ENCODE results near the gene JAKMIP2.

DNA sequence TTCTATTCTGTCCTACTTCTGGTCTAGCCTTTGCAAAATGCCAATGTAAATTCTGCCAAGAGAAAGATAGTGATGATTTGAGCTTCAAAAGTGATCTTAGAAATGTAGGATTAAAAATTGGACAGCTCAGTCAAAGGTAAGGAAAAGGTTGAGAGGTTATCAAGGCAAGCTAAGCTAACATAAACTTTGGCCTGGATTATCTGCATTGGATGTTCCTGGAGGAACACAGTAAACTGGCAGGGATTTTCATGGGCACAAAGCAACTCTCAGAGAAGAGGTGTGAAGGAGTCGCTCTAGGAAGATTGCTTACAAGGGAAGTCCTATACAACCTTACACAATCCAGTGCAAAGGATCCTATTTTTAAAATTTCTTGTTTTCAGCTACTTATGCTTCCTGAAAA is 115.2 kb downstream of the JAKMIP2 start:
- TF ChIP-seq POLR2A (IDR thresholded peaks at IDR 0.05) = no peak
- TF ChIP-seq, protein P1, sequence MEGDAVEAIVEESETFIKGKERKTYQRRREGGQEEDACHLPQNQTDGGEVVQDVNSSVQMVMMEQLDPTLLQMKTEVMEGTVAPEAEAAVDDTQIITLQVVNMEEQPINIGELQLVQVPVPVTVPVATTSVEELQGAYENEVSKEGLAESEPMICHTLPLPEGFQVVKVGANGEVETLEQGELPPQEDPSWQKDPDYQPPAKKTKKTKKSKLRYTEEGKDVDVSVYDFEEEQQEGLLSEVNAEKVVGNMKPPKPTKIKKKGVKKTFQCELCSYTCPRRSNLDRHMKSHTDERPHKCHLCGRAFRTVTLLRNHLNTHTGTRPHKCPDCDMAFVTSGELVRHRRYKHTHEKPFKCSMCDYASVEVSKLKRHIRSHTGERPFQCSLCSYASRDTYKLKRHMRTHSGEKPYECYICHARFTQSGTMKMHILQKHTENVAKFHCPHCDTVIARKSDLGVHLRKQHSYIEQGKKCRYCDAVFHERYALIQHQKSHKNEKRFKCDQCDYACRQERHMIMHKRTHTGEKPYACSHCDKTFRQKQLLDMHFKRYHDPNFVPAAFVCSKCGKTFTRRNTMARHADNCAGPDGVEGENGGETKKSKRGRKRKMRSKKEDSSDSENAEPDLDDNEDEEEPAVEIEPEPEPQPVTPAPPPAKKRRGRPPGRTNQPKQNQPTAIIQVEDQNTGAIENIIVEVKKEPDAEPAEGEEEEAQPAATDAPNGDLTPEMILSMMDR (IDR thresholded peaks at IDR 0.05) = no peak
